RWPE1 (cell line): ENCODE data around the gene TFPI2.

Experiments used
- CTCF ChIA-PET: fragments of 350-600 bp; sonication (Branson Sonifier 250); formaldehyde crosslinking; extraction: SDS; loops from one replicate; lab custom pipeline; 2021; lab: Yijun Ruan, JAX
- POLR2A ChIA-PET: fragments of 400-600 bp; formaldehyde crosslinking; extraction: SDS; loops from one replicate; lab custom pipeline; 2020; ENCODE audit warnings: antibody characterized with exemption; ENCODE audit not compliant: low non-redundant PET; lab: Yijun Ruan, JAX
- DNase-seq: peaks from one replicate; pipeline ENCODE4 v3.0.0; 2012; ENCODE audit warnings: low spot score
- H3K27ac ChIP-seq: fragments of 450-650 bp; 2 replicates; pipeline ENCODE4 v1.5.1; 2017
- CTCF ChIP-seq: fragments of 450-650 bp; conservative IDR thresholded peaks from 2 replicates; pipeline ENCODE4 v1.5.1; 2017; ENCODE audit warnings: low read depth, mild to moderate bottlenecking

TFPI2 gene

GRCh38 chr7:93894966-93895640 is 4.5 kb upstream of the TFPI2 start:
- H3K27ac ChIP-seq, result no peak overlapping the region
- CTCF ChIA-PET, result no interaction called here
- POLR2A ChIA-PET, result no interaction called here
- no peak for TF ChIP-seq CTCF
- no peak for DNase-seq

- H3K27ac ChIP-seq, result no peak overlapping the region
- DNase-seq, result no peak
- TF ChIP-seq CTCF, result no peak
- ChIA-PET POLR2A (no interaction called here), CTCF (no interaction called here)
These were observed 3.9 kb upstream of the TFPI2 start for GRCh38 chr7:93894426-93894825.

- POLR2A ChIA-PET, result no interaction called here
- peak overlapping the region; percentile 62 for H3K27ac ChIP-seq
- no peak for TF ChIP-seq CTCF
- CTCF ChIA-PET, result interaction anchor here (1.6 kb wide), 1 partner anchor 13 kb away, joined by 5 read pairs; no protein-coding TSS in a partner anchor
- DNase-seq, result peak; percentile 49
These were observed 501 bp downstream of the TFPI2 start for GRCh38 chr7:93890041-93890463.

GRCh38 chr7:93889261-93889660 is 1.3 kb downstream of the TFPI2 start:
- DNase-seq, result peak; percentile 33
- POLR2A ChIA-PET, result no interaction called here

GRCh38 chr7:93884541-93884940 is 6.0 kb downstream of the TFPI2 start:
- no peak for DNase-seq
- no peak for TF ChIP-seq CTCF
- ChIA-PET CTCF (no interaction called here), POLR2A (no interaction called here)
- no peak overlapping the region for H3K27ac ChIP-seq

More at GRCh38 chr7:93889261-93889660, 1.3 kb downstream of the TFPI2 start:
- CTCF ChIA-PET, result interaction anchor here (0.6 kb wide), 1 partner anchor 13 kb away, joined by 4 read pairs; no protein-coding TSS in a partner anchor
- no peak for TF ChIP-seq CTCF
- no peak overlapping the region for H3K27ac ChIP-seq

GRCh38 chr7:93883917-93884345 is 6.6 kb downstream of the TFPI2 start:
- POLR2A ChIA-PET, result no interaction called here
- CTCF ChIA-PET, result no interaction called here
- DNase-seq, result no peak
- no peak for TF ChIP-seq CTCF
- H3K27ac ChIP-seq, result no peak overlapping the region
